Erythroblast (primary cell): ENCODE data around the gene CPED1.

Source experiments
- GATA1 ChIP-seq: IDR thresholded peaks from 2 replicates; pipeline ENCODE4 v1.6.1; 2011; ENCODE audit warnings: low read depth, mild to moderate bottlenecking, control low read depth, low read length, moderate library complexity
- POLR2A ChIP-seq: IDR thresholded peaks from 2 replicates; pipeline ENCODE4 v1.6.1; 2011; ENCODE audit warnings: mild to moderate bottlenecking, low read length

DNA sequence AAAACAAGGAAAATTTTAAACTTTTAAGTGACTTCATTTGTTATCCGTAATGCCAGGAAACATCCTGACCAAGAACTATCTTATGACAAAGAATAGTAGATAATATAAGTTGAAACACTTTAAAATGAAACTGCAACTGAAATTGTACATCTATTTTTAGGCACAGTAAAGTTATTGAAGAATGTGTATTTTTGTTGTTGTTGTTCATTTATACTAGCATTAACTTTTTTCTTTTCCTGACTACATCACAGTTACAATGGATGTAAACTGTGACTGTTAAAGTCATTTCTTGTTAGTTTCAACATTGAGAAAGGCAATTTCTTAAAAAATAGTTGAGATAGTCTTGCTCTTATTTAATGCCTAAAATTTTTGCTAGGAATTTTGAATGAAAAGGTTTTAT lies 2.6 kb downstream of the CPED1 start:
- TF ChIP-seq POLR2A (no peak), GATA1 (no peak)
